IMR-90 (cell line): ENCODE results near the gene TMEM200A. TPM values are rescaled to one million over a fixed set of nuclear protein-coding genes. Genes with fewer than 3 reads are reported as not detected.
A peak's percentile ranks its signal among the peaks of the same experiment; 100 is the strongest.

Source experiments
- ATAC-seq: fragments of 200-7000 bp; cut with Tn5 transposase; 2 replicates; pipeline ENCODE4 v1.9.1; 2020; ENCODE audit warnings: low read depth, mild to moderate bottlenecking, moderate library complexity
- BruUV-seq: library from RNA; stranded (reverse); fragments of 400-500 nt; replicated peaks from 2 replicates; lab custom pipeline; 2021; lab: Mats Ljungman, UMichigan
- CTCF ChIA-PET: fragments of 300-600 bp; formaldehyde crosslinking; extraction: SDS; loops from one replicate; lab custom pipeline; 2021; ENCODE audit warnings: antibody characterized with exemption; lab: Yijun Ruan, JAX
- POLR2A ChIA-PET: fragments of 300-600 bp; sonication (Branson Sonifier 250); formaldehyde crosslinking; loops from one replicate; lab custom pipeline; 2022; ENCODE audit warnings: antibody characterized with exemption; ENCODE audit not compliant: unreplicated experiment; lab: Charles Lee
- DNase-seq: peaks from one replicate; pipeline ENCODE4 v3.0.0; 2013
- H2AFZ ChIP-seq: replicated peaks from 2 replicates; pipeline ENCODE3; 2013; ENCODE audit warnings: low read length, mild to moderate bottlenecking; ENCODE audit not compliant: poor library complexity
- H2AK5ac ChIP-seq: 2 replicates; pipeline ENCODE4 v1.6.1; 2013; ENCODE audit warnings: low read depth, low read length, inconsistent platforms
- H2AK9ac ChIP-seq: replicated peaks from 2 replicates; pipeline ENCODE3; 2013; ENCODE audit warnings: mild to moderate bottlenecking, low read depth, low read length, moderate library complexity; ENCODE audit not compliant: poor library complexity
- H2BK120ac ChIP-seq: 2 replicates; pipeline ENCODE4 v1.6.1; 2013; ENCODE audit warnings: low read depth, low read length, inconsistent platforms
- H2BK15ac ChIP-seq: 3 replicates; pipeline ENCODE4 v1.6.1; 2013; ENCODE audit warnings: low read depth, low read length, inconsistent platforms
- H2BK20ac ChIP-seq: 2 replicates; pipeline ENCODE4 v1.6.1; 2013; ENCODE audit warnings: low read depth, mild to moderate bottlenecking, inconsistent platforms, low read length, moderate library complexity
- H2BK5ac ChIP-seq: 2 replicates; pipeline ENCODE4 v1.6.1; 2013; ENCODE audit warnings: mild to moderate bottlenecking, low read depth, low read length, inconsistent platforms; ENCODE audit not compliant: poor library complexity, severe bottlenecking
- H3K14ac ChIP-seq: replicated peaks from 2 replicates; pipeline ENCODE4 v1.6.1; 2013; ENCODE audit warnings: low read depth, low read length, inconsistent platforms
- H3K18ac ChIP-seq: 2 replicates; pipeline ENCODE4 v1.6.1; 2013; ENCODE audit warnings: low read depth, low read length, control low read depth
- H3K23ac ChIP-seq: 2 replicates; pipeline ENCODE4 v1.6.1; 2013; ENCODE audit warnings: low read depth, low read length, inconsistent platforms
- H3K27ac ChIP-seq: 2 replicates; pipeline ENCODE4 v1.5.1; 2013; ENCODE audit warnings: mild to moderate bottlenecking, control low read depth, low read length; ENCODE audit not compliant: insufficient read depth
- H3K27me3 ChIP-seq: 2 replicates; pipeline ENCODE4 v1.6.1; 2013; ENCODE audit warnings: low read length; ENCODE audit not compliant: control insufficient read depth, insufficient read depth
- H3K36me3 ChIP-seq: 2 replicates; pipeline ENCODE4 v1.6.1; 2013; ENCODE audit warnings: low read length, mixed read lengths; ENCODE audit not compliant: control insufficient read depth, insufficient read depth
- H3K4ac ChIP-seq: 2 replicates; pipeline ENCODE4 v1.6.1; 2013; ENCODE audit warnings: low read depth, low read length, inconsistent platforms
- H3K4me1 ChIP-seq: 2 replicates; pipeline ENCODE4 v1.6.1; 2013; ENCODE audit warnings: low read length, mixed read lengths; ENCODE audit not compliant: control insufficient read depth, insufficient read depth
- H3K4me2 ChIP-seq: 2 replicates; pipeline ENCODE4 v1.6.1; 2013; ENCODE audit warnings: low read depth, mild to moderate bottlenecking, control low read depth, low read length, moderate library complexity
- H3K4me3 ChIP-seq: 2 replicates; pipeline ENCODE4 v1.5.1; 2013; ENCODE audit warnings: low read depth, mild to moderate bottlenecking, control low read depth, low read length, moderate library complexity; ENCODE audit not compliant: insufficient read depth
- H3K56ac ChIP-seq: 2 replicates; pipeline ENCODE4 v1.6.1; 2013; ENCODE audit warnings: low read length, inconsistent platforms; ENCODE audit not compliant: insufficient read depth; ENCODE audit errors: extremely low read depth
- H3K79me1 ChIP-seq, 2 experiments: 2 replicates each; pipeline ENCODE4 v1.6.1; 2013; ENCODE audit warnings: low read length in 2 of 2, inconsistent platforms in 1 of 2, low read depth in 1 of 2
- H3K9ac ChIP-seq: 2 replicates; pipeline ENCODE4 v1.6.1; 2013; ENCODE audit warnings: low read depth, low read length, control low read depth
- H3K9me1 ChIP-seq: 2 replicates; pipeline ENCODE4 v1.6.1; 2013; ENCODE audit warnings: low read length, inconsistent platforms; ENCODE audit not compliant: insufficient read depth
- H3K9me3 ChIP-seq: 2 replicates; pipeline ENCODE4 v1.6.1; 2013; ENCODE audit warnings: low read length; ENCODE audit not compliant: control insufficient read depth, insufficient read depth
- H4K20me1 ChIP-seq: 2 replicates; pipeline ENCODE4 v1.6.1; 2013; ENCODE audit warnings: low read length, inconsistent platforms; ENCODE audit not compliant: insufficient read depth
- H4K5ac ChIP-seq: 2 replicates; pipeline ENCODE4 v1.6.1; 2013; ENCODE audit warnings: mild to moderate bottlenecking, low read depth, low read length, control low read depth
- H4K8ac ChIP-seq, 2 experiments: 2 replicates each; pipeline ENCODE4 v1.6.1; 2013; ENCODE audit warnings: low read depth in 2 of 2, low read length in 2 of 2, control low read depth in 1 of 2, inconsistent platforms in 1 of 2
- H4K91ac ChIP-seq: 2 replicates; pipeline ENCODE4 v1.6.1; 2013; ENCODE audit warnings: low read depth, low read length, inconsistent platforms; ENCODE audit not compliant: insufficient read depth
- FOS ChIP-seq: fragments of 150-350 bp; IDR thresholded peaks from 2 replicates; pipeline ENCODE4 v1.6.1; 2016; ENCODE audit warnings: low read depth, low read length
- MAFK ChIP-seq: IDR thresholded peaks from 2 replicates; pipeline ENCODE4 v1.6.1; 2012; ENCODE audit warnings: low read depth, low read length, improper control_type of control experiment
- MAZ ChIP-seq: IDR thresholded peaks from 2 replicates; pipeline ENCODE4 v1.6.1; 2012; ENCODE audit warnings: low read depth, mild to moderate bottlenecking, low read length, improper control_type of control experiment, moderate library complexity, borderline replicate concordance
- WGBS, 2 experiments: methylation state at CpG; one replicate each; pipeline versions ENCODE4 v1.1.5 to v1.1.7; 2013; ENCODE audit warnings: missing lambda C conversion rate in 2 of 2; ENCODE audit not compliant: insufficient read length in 1 of 2; ENCODE audit errors: extremely low coverage in 2 of 2; 5-methylcytosine and 5-hydroxymethylcytosine counted together
- dilution Hi-C: fragments of 300-500 bp; cut with HindIII; formaldehyde crosslinking; loops from one replicate; pipeline ENCODE4 v1.14.3; 2018; ENCODE audit warnings: low sequenced_read_pairs; ENCODE audit not compliant: unreplicated experiment
- in situ Hi-C: fragments of 300-500 bp; cut with MboI; formaldehyde crosslinking; loops from 3 replicates; pipeline ENCODE4 v1.14.3; 2019; ENCODE audit warnings: low sequenced_read_pairs, inconsistent platforms, mixed read lengths
- intact Hi-C: fragments of 100-400 bp; cut with micrococcal nuclease; formaldehyde crosslinking; loops from 2 replicates; pipeline ENCODE4 v1.10.0; 2022
- polyA plus RNA-seq, 3 experiments: library from polyadenylated mRNA; depleted of rRNA; stranded (reverse); fragments of >200 nt; gene quantifications; 2 replicates each; pipeline ENCODE4 v1.2.3, GENCODE V29; 2012; ENCODE audit warnings: low replicate concordance in 1 of 3
- total RNA-seq: library from RNA; depleted of rRNA; stranded (reverse); fragments of >200 nt; gene quantifications from 2 replicates; pipeline ENCODE4 v1.2.3, GENCODE V29; 2012
- TF ChIP-seq, protein P1 (sequence below): fragments of 150-350 bp; IDR thresholded peaks from 2 replicates; pipeline ENCODE4 v1.6.1; 2016; ENCODE audit warnings: low read depth, mild to moderate bottlenecking, low read length, moderate library complexity, borderline replicate concordance
- TF ChIP-seq, protein P2 (sequence below): conservative IDR thresholded peaks from 2 replicates; pipeline ENCODE4 v1.5.1; 2012; ENCODE audit warnings: mild to moderate bottlenecking, low read depth, low read length, improper control_type of control experiment
- TF ChIP-seq, protein P3 (sequence below): fragments of 150-350 bp; IDR thresholded peaks from 2 replicates; pipeline ENCODE4 v1.6.1; 2017; ENCODE audit warnings: mild to moderate bottlenecking, antibody characterized with exemption, low read length, low read depth

TMEM200A gene
- total and polyA plus RNA-seq, 2 of the 4 experiments (the other 2 are of a cell fraction), result 22.8 to 37.1 TPM

DNA sequence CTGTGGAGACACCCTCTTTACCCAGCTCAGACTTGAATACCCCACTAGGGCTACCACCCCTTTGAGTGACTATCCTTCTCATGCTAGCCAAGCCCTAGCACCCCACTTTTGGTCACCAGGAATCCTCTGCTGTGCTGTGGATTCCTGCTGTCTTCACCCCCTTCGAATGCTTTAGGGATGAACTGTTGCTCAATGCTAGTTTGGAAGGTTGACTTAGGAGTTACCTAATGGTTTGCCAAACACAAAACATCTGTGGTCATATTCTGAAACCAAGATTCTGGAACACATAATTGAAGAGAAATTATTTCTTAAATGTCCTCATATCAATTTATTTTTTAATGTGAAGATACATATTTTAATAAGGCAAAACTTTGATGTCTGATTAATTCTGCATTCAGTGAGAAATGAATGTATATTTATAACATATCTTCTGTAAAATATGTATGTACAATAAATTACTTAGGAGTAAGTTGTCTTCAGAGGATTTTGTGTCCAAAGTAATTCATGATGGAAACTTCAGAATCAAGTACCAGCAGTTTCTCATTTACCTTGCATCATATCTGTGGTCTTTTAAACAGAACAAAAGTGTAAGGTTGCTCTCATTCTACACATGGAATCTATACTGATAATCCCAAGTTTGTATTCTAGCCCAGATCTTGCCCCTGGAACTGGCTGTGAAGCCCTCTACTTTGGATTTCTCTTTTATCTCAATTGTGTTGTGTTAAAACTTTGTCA is 46.9 kb downstream of the TMEM200A start:
- DNase-seq (peak; percentile 21), ATAC-seq (0 out of 2 replicates have a peak, but pooled peaks have one; percentile 27)
- Histone ChIP-seq H4K20me1 (no peaks in the 10 kb centered on the region), H3K36me3 (no peaks in the 10 kb centered on the region), H2AK5ac (no peak overlapping the region), H3K9me3 (no peaks in the 10 kb centered on the region), H3K4me1 (peaks cover 16% of the 10 kb centered on the region), H3K4ac (no peak overlapping the region), H3K4me3 (no peak overlapping the region), H2BK15ac (no peak overlapping the region), H3K14ac (no peak overlapping the region), H3K4me2 (no peak overlapping the region), H3K23ac (no peak overlapping the region), H3K27ac (no peak overlapping the region; the same call in 1 of the 2 replicates), H2BK20ac (no peak overlapping the region), H3K9me1 (0 out of 2 replicates have a peak, but pooled peaks cover 3% of the 10 kb centered on the region), H3K79me1 (peaks cover 16 to 54% of the 10 kb centered on the region in 2 experiments), H3K18ac (no peak overlapping the region; the same call in 1 of the 2 replicates), H2AFZ (no peak overlapping the region), H2AK9ac (no peak overlapping the region), H3K56ac (no peak overlapping the region), H4K8ac (no peak overlapping the region), H2BK120ac (no peak overlapping the region), H4K5ac (no peak overlapping the region; the same call in 1 of the 2 replicates), H3K9ac (no peak overlapping the region), H2BK5ac (no peak overlapping the region), H4K91ac (no peak overlapping the region), H3K27me3 (no peaks in the 10 kb centered on the region)
- POLR2A ChIA-PET, result interaction anchor here (0.6 kb wide), 1 partner anchor 230 kb away, joined by 15 read pairs; no protein-coding TSS in a partner anchor
- TF ChIP-seq FOS, result no peak
- TF ChIP-seq, protein P1, sequence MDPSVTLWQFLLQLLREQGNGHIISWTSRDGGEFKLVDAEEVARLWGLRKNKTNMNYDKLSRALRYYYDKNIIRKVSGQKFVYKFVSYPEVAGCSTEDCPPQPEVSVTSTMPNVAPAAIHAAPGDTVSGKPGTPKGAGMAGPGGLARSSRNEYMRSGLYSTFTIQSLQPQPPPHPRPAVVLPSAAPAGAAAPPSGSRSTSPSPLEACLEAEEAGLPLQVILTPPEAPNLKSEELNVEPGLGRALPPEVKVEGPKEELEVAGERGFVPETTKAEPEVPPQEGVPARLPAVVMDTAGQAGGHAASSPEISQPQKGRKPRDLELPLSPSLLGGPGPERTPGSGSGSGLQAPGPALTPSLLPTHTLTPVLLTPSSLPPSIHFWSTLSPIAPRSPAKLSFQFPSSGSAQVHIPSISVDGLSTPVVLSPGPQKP, result no peak
- no peak for TF ChIP-seq MAFK
- TF ChIP-seq, protein P2, sequence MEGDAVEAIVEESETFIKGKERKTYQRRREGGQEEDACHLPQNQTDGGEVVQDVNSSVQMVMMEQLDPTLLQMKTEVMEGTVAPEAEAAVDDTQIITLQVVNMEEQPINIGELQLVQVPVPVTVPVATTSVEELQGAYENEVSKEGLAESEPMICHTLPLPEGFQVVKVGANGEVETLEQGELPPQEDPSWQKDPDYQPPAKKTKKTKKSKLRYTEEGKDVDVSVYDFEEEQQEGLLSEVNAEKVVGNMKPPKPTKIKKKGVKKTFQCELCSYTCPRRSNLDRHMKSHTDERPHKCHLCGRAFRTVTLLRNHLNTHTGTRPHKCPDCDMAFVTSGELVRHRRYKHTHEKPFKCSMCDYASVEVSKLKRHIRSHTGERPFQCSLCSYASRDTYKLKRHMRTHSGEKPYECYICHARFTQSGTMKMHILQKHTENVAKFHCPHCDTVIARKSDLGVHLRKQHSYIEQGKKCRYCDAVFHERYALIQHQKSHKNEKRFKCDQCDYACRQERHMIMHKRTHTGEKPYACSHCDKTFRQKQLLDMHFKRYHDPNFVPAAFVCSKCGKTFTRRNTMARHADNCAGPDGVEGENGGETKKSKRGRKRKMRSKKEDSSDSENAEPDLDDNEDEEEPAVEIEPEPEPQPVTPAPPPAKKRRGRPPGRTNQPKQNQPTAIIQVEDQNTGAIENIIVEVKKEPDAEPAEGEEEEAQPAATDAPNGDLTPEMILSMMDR, result no peak
- TF ChIP-seq MAZ, result no peak
- TF ChIP-seq, protein P3, sequence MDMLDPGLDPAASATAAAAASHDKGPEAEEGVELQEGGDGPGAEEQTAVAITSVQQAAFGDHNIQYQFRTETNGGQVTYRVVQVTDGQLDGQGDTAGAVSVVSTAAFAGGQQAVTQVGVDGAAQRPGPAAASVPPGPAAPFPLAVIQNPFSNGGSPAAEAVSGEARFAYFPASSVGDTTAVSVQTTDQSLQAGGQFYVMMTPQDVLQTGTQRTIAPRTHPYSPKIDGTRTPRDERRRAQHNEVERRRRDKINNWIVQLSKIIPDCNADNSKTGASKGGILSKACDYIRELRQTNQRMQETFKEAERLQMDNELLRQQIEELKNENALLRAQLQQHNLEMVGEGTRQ, result no peak
- in situ Hi-C loops, result no loop called here
- intact Hi-C loops, result no loop called here
- CTCF ChIA-PET, result no interaction called here
- BruUV-seq, result no TSS peak
- WGBS, 2 experiments, result no CpG with 5 or more reads among the region's 1 CpG
- dilution Hi-C loops, result no loop called here
